MM.1S (cell line): ENCODE measurements around the gene CHRNA10.

Experiments used
- EZH2 ChIP-seq: fragments of 300-600 bp; sonication (generic); optimal IDR thresholded peaks from 2 replicates; pipeline ENCODE3; 2017; ENCODE audit warnings: low read depth, mild to moderate bottlenecking, antibody characterized with exemption, low read length, mixed read lengths
- TF ChIP-seq, protein P1 (sequence below): fragments of 300-600 bp; sonication (generic); IDR thresholded peaks from 2 replicates; pipeline ENCODE4 v1.5.1; 2016; ENCODE audit warnings: antibody characterized with exemption, low read length, mixed read lengths

DNA sequence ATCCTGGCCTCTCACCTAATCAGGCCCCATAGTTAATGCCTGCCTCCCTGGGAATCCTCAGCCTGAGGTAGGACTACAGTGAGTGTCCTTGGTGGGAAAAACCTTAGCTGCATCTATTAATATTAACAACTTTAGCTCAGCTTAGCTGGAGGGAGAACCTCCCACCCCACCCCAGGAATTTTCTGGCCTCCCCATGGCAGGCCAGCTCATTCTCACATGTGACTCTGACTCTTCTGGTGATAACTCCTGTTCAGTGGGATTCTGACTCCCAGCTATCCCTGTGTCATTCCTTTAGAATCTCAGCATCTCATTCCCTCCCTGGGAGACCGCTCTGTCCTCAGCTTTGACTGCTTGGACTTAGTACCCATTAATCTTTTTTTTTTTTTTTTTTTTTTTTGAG, 43.9 kb downstream of the CHRNA10 start:
- TF ChIP-seq, protein P1, sequence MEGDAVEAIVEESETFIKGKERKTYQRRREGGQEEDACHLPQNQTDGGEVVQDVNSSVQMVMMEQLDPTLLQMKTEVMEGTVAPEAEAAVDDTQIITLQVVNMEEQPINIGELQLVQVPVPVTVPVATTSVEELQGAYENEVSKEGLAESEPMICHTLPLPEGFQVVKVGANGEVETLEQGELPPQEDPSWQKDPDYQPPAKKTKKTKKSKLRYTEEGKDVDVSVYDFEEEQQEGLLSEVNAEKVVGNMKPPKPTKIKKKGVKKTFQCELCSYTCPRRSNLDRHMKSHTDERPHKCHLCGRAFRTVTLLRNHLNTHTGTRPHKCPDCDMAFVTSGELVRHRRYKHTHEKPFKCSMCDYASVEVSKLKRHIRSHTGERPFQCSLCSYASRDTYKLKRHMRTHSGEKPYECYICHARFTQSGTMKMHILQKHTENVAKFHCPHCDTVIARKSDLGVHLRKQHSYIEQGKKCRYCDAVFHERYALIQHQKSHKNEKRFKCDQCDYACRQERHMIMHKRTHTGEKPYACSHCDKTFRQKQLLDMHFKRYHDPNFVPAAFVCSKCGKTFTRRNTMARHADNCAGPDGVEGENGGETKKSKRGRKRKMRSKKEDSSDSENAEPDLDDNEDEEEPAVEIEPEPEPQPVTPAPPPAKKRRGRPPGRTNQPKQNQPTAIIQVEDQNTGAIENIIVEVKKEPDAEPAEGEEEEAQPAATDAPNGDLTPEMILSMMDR, result no peak
- no peak for TF ChIP-seq EZH2
